ENCODE measurements around the gene CTCF.

- no peak for TF ChIP-seq POLR2A (IDR thresholded peaks at IDR 0.05)
- no peak for TF ChIP-seq CTCF (IDR thresholded peaks at IDR 0.05)
- no peak for TF ChIP-seq EP300 (IDR thresholded peaks at IDR 0.05)
Observed at GRCh38 chr16:67669499-67670101, 107.3 kb downstream of the CTCF start.

Measured in tibial nerve (tissue), 4 donors.